ENCODE data around the gene MDK. TPM values are rescaled to one million over a fixed set of nuclear protein-coding genes. Genes with fewer than 3 reads are reported as not detected.

MDK gene
- total and polyA plus RNA-seq, 10 donors = 16.2 to 52.8 (median 27.4) TPM

GRCh38 chr11:46387456-46387855 is 6.0 kb downstream of the MDK start:
- no peak for DNase-seq
- H3K9me3 ChIP-seq = no peaks in the 10 kb centered on the region
- H3K36me3 ChIP-seq = peaks cover 0 to 9% (median 0%) of the 10 kb centered on the region in 6 donors
- TF ChIP-seq POLR2AphosphoS5 (IDR thresholded peaks at IDR 0.05) (no peak), CTCF (IDR thresholded peaks at IDR 0.05 in 8 of 11, conservative IDR thresholded peaks at IDR 0.05 in 3 of 11) (no peak), POLR2A (IDR thresholded peaks at IDR 0.05) (no peak)
- WGBS, 5 donors = 74 to 84% (median 77%) methylated on average over 5 of the region's 5 CpGs
- H3K27ac ChIP-seq = no peak overlapping the region
- intact Hi-C loops (cut with DNase I; ENCODE audit: low total_unique reads) = loop anchor here (5.0 to 10.0 kb wide), 2 partner anchors 145 to 207 kb away; partner anchors contain the start of gene AMBRA1
- peaks cover 19 to 81% (median 50%) of the 10 kb centered on the region in 6 donors for H3K4me1 ChIP-seq
- peaks cover 11 to 100% (median 61%) of the 10 kb centered on the region in 7 donors for H3K27me3 ChIP-seq (replicated peaks in 1 of 7)
- H3K4me3 ChIP-seq = no peak overlapping the region

GRCh38 chr11:46387919-46388618 is 6.6 kb downstream of the MDK start:
- Histone ChIP-seq H3K9me3 (no peaks in the 10 kb centered on the region), H3K36me3 (peaks cover 0 to 9% (median 0%) of the 10 kb centered on the region in 6 donors), H3K27ac (peak overlapping the region in 3 of 8 donors; percentile 11 to 28 (median 27)), H3K27me3 (replicated peaks in 1 of 7) (peaks cover 11 to 100% (median 65%) of the 10 kb centered on the region in 7 donors), H3K4me1 (peaks cover 25 to 81% (median 50%) of the 10 kb centered on the region in 6 donors), H3K4me3 (no peak overlapping the region)
- intact Hi-C loops (cut with DNase I; ENCODE audit: low total_unique reads) = loop anchor here (5.0 to 10.0 kb wide), 2 partner anchors 144 to 207 kb away; partner anchors contain the start of gene AMBRA1
- TF ChIP-seq POLR2AphosphoS5 (IDR thresholded peaks at IDR 0.05) (peak in 2 of 3 donors; percentile 45 to 59), POLR2A (IDR thresholded peaks at IDR 0.05) (no peak)
- 3 to 7% (median 7%) methylated on average over 19 to 24 of the region's 24 CpGs for whole genome bisulfite sequencing, 5 donors
- DNase-seq = peak; percentile 76

- Histone ChIP-seq H3K27me3 (replicated peaks in 1 of 7) (peaks cover 11 to 99% (median 65%) of the 10 kb centered on the region in 7 donors), H3K4me1 (peaks cover 25 to 81% (median 51%) of the 10 kb centered on the region in 6 donors), H3K4me3 (peak overlapping the region in 7 of 8 donors; percentile 33 to 67 (median 48)), H3K27ac (peak overlapping the region in 3 of 8 donors; percentile 27 to 74 (median 28)), H3K36me3 (peaks cover 0 to 9% (median 0%) of the 10 kb centered on the region in 6 donors), H3K9me3 (no peaks in the 10 kb centered on the region)
- intact Hi-C loops (cut with DNase I; ENCODE audit: low total_unique reads) = loop anchor here (5.0 to 10.0 kb wide), 2 partner anchors 143 to 206 kb away; partner anchors contain the start of gene AMBRA1
- WGBS, 5 donors = 12 to 29% (median 15%) methylated on average over 7 to 21 of the region's 21 CpGs
- TF ChIP-seq POLR2A (IDR thresholded peaks at IDR 0.05) = no peak
- TF ChIP-seq CTCF (IDR thresholded peaks at IDR 0.05 in 8 of 11, conservative IDR thresholded peaks at IDR 0.05 in 3 of 11) = no peak
- TF ChIP-seq POLR2AphosphoS5 (IDR thresholded peaks at IDR 0.05) = no peak
- DNase-seq = no peak
Observed at GRCh38 chr11:46388619-46389449, 7.4 kb downstream of the MDK start.
